Measurements from ENCODE around the gene CDC42BPA. TPM values are rescaled to one million over a fixed set of nuclear protein-coding genes. Genes with fewer than 3 reads are reported as not detected.

The CDC42BPA gene
- total RNA-seq, 3 donors from 2014 or later = 39.8 to 54.7 (median 46.7) TPM

- Histone ChIP-seq H3K4me1 (peaks cover 0 to 8% of the 10 kb centered on the region in 2 donors), H3K27me3 (no peaks in the 10 kb centered on the region), H3K4me3 (no peak overlapping the region), H3K27ac (peak overlapping the region; percentile 34 to 52), H3K36me3 (no peaks in the 10 kb centered on the region), H3K9me3 (no peaks in the 10 kb centered on the region)
- no peak for DNase-seq (ENCODE audit: low spot score in 2 of 2)
- intact Hi-C loops (cut with DNase I; ENCODE audit: low total_unique reads) = no loop called here
- TF ChIP-seq POLR2A (IDR thresholded peaks at IDR 0.05) (no peak), POLR2AphosphoS5 (IDR thresholded peaks at IDR 0.05) (no peak)
- TF ChIP-seq, protein P1, sequence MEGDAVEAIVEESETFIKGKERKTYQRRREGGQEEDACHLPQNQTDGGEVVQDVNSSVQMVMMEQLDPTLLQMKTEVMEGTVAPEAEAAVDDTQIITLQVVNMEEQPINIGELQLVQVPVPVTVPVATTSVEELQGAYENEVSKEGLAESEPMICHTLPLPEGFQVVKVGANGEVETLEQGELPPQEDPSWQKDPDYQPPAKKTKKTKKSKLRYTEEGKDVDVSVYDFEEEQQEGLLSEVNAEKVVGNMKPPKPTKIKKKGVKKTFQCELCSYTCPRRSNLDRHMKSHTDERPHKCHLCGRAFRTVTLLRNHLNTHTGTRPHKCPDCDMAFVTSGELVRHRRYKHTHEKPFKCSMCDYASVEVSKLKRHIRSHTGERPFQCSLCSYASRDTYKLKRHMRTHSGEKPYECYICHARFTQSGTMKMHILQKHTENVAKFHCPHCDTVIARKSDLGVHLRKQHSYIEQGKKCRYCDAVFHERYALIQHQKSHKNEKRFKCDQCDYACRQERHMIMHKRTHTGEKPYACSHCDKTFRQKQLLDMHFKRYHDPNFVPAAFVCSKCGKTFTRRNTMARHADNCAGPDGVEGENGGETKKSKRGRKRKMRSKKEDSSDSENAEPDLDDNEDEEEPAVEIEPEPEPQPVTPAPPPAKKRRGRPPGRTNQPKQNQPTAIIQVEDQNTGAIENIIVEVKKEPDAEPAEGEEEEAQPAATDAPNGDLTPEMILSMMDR (IDR thresholded peaks at IDR 0.05) = no peak
Observed at GRCh38 chr1:226986496-226987178, 331.7 kb downstream of the CDC42BPA start.

DNA sequence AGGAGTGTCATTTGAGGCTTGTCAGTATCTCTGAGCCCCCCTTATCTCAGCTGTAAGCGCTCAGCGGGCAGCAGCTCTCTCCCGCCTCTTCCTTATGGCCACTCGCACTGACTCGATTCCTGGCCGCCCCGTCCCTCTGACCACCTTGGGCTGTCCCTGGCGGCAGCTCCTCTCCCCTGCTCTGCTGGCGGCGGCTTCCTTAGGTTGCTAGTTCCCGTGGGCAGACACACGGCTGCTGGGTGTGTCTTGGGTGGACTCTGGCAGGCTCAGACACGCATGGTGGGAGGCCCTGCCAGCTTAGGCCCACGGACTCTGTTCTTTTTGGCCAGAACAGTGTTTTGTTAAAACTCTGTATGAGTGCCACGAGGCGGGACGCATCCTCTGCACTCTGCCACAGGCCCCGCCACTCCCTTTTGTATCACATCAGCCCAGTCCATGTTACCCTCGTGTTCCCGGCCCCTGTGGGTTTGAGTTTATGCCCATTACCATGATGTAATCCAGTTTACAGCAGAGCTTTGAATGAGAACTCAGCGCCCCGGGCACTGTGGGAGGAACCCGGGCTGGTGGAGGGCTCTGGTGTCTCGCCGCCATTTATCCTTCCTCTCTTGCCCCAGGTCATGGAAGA lies 332.3 kb downstream of the CDC42BPA start:
- H3K27ac ChIP-seq = peak overlapping the region; percentile 13 to 45
- DNase-seq (ENCODE audit: low spot score in 2 of 2) = peak in 1 of 2 donors; percentile 33
- no peaks in the 10 kb centered on the region for H3K36me3 ChIP-seq
- H3K4me3 ChIP-seq = no peak overlapping the region
- no peak for TF ChIP-seq POLR2AphosphoS5 (IDR thresholded peaks at IDR 0.05)
- peaks cover 0 to 8% of the 10 kb centered on the region in 2 donors for H3K4me1 ChIP-seq
- H3K27me3 ChIP-seq = no peaks in the 10 kb centered on the region
- intact Hi-C loops (cut with DNase I; ENCODE audit: low total_unique reads) = no loop called here
- no peaks in the 10 kb centered on the region for H3K9me3 ChIP-seq

GRCh38 chr1:226985239-226985838 lies 333.0 kb downstream of the CDC42BPA start:
- intact Hi-C loops (cut with DNase I; ENCODE audit: low total_unique reads) = no loop called here
- DNase-seq (ENCODE audit: low spot score in 2 of 2) = no peak
- no peak overlapping the region for H3K4me3 ChIP-seq
- TF ChIP-seq POLR2AphosphoS5 (IDR thresholded peaks at IDR 0.05) = no peak
- TF ChIP-seq, protein P1 (IDR thresholded peaks at IDR 0.05) = no peak
- TF ChIP-seq POLR2A (IDR thresholded peaks at IDR 0.05) = no peak
- H3K36me3 ChIP-seq = no peaks in the 10 kb centered on the region
- no peaks in the 10 kb centered on the region for H3K9me3 ChIP-seq
- H3K27ac ChIP-seq = peak overlapping the region; percentile 13 to 45
- no peaks in the 10 kb centered on the region for H3K27me3 ChIP-seq
- H3K4me1 ChIP-seq = peaks cover 0 to 8% of the 10 kb centered on the region in 2 donors

DNA sequence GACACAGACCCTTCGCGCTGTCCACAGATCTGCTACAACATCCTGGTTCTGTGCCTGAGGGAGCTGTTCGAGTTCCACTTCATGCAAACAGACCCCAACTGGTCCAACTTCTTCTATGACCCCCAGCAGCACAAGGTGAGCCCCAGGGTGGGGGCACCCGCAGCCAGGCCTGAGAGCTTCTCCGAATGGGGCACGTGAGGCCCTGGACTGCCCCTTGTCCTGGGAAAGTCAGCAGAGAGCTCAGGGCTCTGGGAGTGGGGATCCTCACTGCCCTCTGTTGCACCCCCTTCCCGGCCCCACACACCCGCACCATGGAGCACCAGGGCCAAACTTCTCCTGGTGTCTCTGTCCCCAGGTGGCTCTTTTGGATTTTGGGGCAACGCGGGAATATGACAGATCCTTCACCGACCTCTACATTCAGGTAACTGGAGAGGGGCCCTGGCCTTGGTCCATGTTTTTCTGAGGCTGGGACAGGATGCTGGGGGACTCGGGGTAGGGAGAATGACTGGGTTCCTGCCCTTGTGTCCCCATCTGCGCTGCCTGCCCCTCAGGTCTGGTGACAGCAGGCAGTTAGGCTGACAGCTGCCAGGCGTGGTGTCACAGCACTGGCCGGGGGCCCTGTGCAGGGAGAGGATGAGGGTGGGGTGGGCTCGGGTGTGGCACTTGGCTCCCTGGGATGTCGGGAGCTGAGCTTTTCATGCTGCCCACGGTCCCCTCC lies 333.6 kb downstream of the CDC42BPA start:
- Histone ChIP-seq H3K4me1 (peaks cover 0 to 8% of the 10 kb centered on the region in 2 donors), H3K4me3 (no peak overlapping the region), H3K27me3 (no peaks in the 10 kb centered on the region), H3K36me3 (no peaks in the 10 kb centered on the region), H3K9me3 (no peaks in the 10 kb centered on the region), H3K27ac (peak overlapping the region in 1 of 2 donors; percentile 21)
- intact Hi-C loops (cut with DNase I; ENCODE audit: low total_unique reads) = no loop called here
- TF ChIP-seq POLR2A (IDR thresholded peaks at IDR 0.05) (no peak), POLR2AphosphoS5 (IDR thresholded peaks at IDR 0.05) (no peak)
- TF ChIP-seq, protein P1 (IDR thresholded peaks at IDR 0.05) = no peak
- DNase-seq (ENCODE audit: low spot score in 2 of 2) = no peak

GRCh38 chr1:226983992-226984364 lies 334.3 kb downstream of the CDC42BPA start:
- Histone ChIP-seq H3K36me3 (no peaks in the 10 kb centered on the region), H3K4me1 (peaks cover 0 to 8% of the 10 kb centered on the region in 2 donors), H3K27me3 (no peaks in the 10 kb centered on the region), H3K9me3 (no peaks in the 10 kb centered on the region), H3K4me3 (no peak overlapping the region), H3K27ac (peak overlapping the region in 1 of 2 donors; percentile 21)
- DNase-seq (ENCODE audit: low spot score in 2 of 2) = peak in 1 of 2 donors; percentile 11
- intact Hi-C loops (cut with DNase I; ENCODE audit: low total_unique reads) = no loop called here
- no peak for TF ChIP-seq POLR2AphosphoS5 (IDR thresholded peaks at IDR 0.05)
- no peak for TF ChIP-seq POLR2A (IDR thresholded peaks at IDR 0.05)
- TF ChIP-seq, protein P1 (IDR thresholded peaks at IDR 0.05) = no peak
